ENCODE data around the gene GRIK3.

The GRIK3 gene

GRCh38 chr1:36816348-36816747 is 218.0 kb downstream of the GRIK3 start:
- Histone ChIP-seq H3K9me3 (ENCODE audit: control insufficient read depth, insufficient read depth, low read depth, low read length) (no peaks in the 10 kb centered on the region), H3K27ac (ENCODE audit: extremely low read depth, low read depth, low read length) (no peak overlapping the region), H3K4me1 (ENCODE audit: control insufficient read depth, insufficient read depth, low read length) (no peaks in the 10 kb centered on the region), H3K4me3 (ENCODE audit: low read depth, low read length) (no peak overlapping the region), H3K36me3 (ENCODE audit: control insufficient read depth in 2 of 2, insufficient read depth in 1 of 2, low read length in 2 of 2) (no peaks in the 10 kb centered on the region)
- ChIA-PET POLR2A (no interaction called here), CTCF (interaction anchor here (0.6 kb wide), 1 partner anchor 263 kb away, joined by 4 read pairs; no protein-coding TSS in a partner anchor)
- TF ChIP-seq KLF7 (tag by site-specific recombination; IDR thresholded peaks at IDR 0.05; ENCODE audit: borderline replicate concordance) (no peak), ZNF549 (tag by site-specific recombination; IDR thresholded peaks at IDR 0.05) (no peak), ZBTB48 (tag by site-specific recombination; IDR thresholded peaks at IDR 0.05) (no peak), ZNF132 (tag by site-specific recombination; IDR thresholded peaks at IDR 0.05; ENCODE audit: borderline replicate concordance) (no peak), MEIS1 (CRISPR knock-in tag; IDR thresholded peaks at IDR 0.05; ENCODE audit: borderline replicate concordance) (no peak), ZNF266 (tag by site-specific recombination; IDR thresholded peaks at IDR 0.05; ENCODE audit: low read depth) (no peak), ZNF23 (tag by site-specific recombination; IDR thresholded peaks at IDR 0.05; ENCODE audit: borderline replicate concordance) (no peak), KLF8 (tag by site-specific recombination; IDR thresholded peaks at IDR 0.05) (no peak), PATZ1 (tag by site-specific recombination; IDR thresholded peaks at IDR 0.05) (no peak), ZNF19 (tag by site-specific recombination; IDR thresholded peaks at IDR 0.05; ENCODE audit: low read depth) (no peak), ZNF664 (tag by site-specific recombination; IDR thresholded peaks at IDR 0.05) (no peak), ZNF391 (tag by site-specific recombination; IDR thresholded peaks at IDR 0.05; ENCODE audit: borderline replicate concordance, low read depth) (no peak), GLIS2 (tag by site-specific recombination; IDR thresholded peaks at IDR 0.05) (no peak), ZNF521 (tag by site-specific recombination; IDR thresholded peaks at IDR 0.05) (no peak), ZNF114 (tag by site-specific recombination; IDR thresholded peaks at IDR 0.05) (no peak), ZNF776 (tag by site-specific recombination; IDR thresholded peaks at IDR 0.05; ENCODE audit: borderline replicate concordance) (no peak)

- Histone ChIP-seq H3K4me3 (ENCODE audit: low read depth, low read length) (no peak overlapping the region), H3K9me3 (ENCODE audit: control insufficient read depth, insufficient read depth, low read depth, low read length) (no peaks in the 10 kb centered on the region), H3K36me3 (ENCODE audit: control insufficient read depth in 2 of 2, insufficient read depth in 1 of 2, low read length in 2 of 2) (no peaks in the 10 kb centered on the region), H3K27ac (ENCODE audit: extremely low read depth, low read depth, low read length) (no peak overlapping the region), H3K4me1 (ENCODE audit: control insufficient read depth, insufficient read depth, low read length) (no peaks in the 10 kb centered on the region)
- ChIA-PET POLR2A (no interaction called here), CTCF (no interaction called here)
- no peak for TF ChIP-seq ZSCAN4 (tag by site-specific recombination; IDR thresholded peaks at IDR 0.05)
- TF ChIP-seq PRDM2 (tag by site-specific recombination; IDR thresholded peaks at IDR 0.05; ENCODE audit: borderline replicate concordance), result no peak
- no peak for TF ChIP-seq ZNF654 (tag by site-specific recombination; IDR thresholded peaks at IDR 0.05; ENCODE audit: low read depth)
- TF ChIP-seq ZNF354C (tag by site-specific recombination; IDR thresholded peaks at IDR 0.05; ENCODE audit: borderline replicate concordance, low read depth), result no peak
Observed at GRCh38 chr1:36814774-36815173, 219.5 kb downstream of the GRIK3 start.
